ELF-1 (cell line): ENCODE data around the gene ZNF566.
"Not testable (repeated sequence)": the region's sequence is repeated elsewhere in the genome, so short reads cannot be mapped to it uniquely, and the experiment has no call there.

Experiments used
- DNase-seq: peaks from one replicate; pipeline ENCODE4 v3.0.0-alpha.2; 2016; ENCODE audit warnings: low read depth, low spot score

Gene ZNF566

DNA sequence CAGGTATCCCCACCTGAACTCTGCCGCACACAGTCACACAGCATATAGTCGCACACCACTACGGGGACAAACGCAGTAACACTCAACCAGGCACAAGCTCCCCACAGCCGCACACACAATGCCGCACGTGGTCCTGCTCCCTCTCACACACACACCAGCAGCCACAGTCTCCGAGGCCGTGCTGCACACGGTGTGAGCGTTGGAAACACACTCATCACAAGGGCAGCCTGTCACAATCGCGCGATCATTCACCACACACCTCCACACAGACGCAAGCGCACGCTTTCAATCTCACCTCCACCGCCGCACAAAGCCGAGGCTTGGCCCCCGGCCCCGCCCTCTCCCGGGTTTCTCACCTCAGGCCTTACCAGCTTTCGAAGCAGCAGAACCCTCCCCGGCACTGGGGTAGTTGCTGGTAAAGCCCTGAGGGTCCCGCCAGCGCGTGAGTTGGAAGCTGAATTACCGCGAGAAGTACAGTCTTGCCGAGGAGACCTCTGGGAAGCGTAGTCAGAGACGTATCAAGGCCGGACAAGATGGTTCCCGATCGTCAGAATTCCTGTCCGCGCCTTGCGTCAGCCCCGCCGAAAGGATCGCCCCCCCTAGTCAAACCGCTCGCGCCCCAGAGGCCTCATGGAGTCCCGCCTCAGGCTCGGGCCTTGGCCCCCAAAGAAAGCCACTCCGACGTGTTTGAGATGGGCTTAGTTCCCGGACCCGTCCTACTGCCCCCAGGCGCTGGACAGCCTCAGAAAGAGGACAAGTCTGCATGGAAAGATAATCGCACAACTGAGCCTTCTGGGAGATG is at the start of gene ZNF566:
Gene ZNF566 (minus strand): TSS at position 444 of the 802 bp plus-strand sequence. CDS start 13,004 bp downstream, outside the sequence.
- peak; percentile 99 for DNase-seq

DNA sequence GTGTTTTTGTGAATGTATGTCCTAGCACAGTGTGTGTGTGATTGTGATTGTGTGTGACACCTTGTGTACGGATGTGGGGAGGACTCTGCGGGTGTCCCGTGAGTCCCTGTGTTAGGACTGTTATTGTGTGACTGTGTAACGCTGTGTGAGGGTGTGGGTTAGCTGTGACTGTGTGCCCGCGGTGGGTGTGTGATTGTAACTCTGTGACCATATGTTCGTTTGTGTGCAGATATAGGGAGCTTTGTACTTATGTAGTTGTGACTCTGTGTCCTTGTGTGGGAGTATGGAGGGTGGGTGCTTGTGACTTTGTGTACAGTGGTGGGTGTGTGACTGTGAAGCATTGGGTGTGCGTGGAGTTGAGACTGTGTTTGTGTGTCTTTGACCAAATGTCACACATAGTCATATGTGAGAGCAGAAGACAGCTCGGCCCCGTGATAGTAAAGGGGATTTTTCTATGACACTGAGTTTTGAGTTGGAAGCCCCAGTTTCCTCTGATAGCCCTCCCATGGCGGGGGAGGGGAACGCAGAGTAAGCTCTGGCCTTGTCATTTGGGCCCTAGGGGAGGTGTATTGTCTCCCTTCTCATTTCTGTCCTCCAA is 39.7 kb upstream of the ZNF566 start:
- peak; percentile 37 for DNase-seq

DNA sequence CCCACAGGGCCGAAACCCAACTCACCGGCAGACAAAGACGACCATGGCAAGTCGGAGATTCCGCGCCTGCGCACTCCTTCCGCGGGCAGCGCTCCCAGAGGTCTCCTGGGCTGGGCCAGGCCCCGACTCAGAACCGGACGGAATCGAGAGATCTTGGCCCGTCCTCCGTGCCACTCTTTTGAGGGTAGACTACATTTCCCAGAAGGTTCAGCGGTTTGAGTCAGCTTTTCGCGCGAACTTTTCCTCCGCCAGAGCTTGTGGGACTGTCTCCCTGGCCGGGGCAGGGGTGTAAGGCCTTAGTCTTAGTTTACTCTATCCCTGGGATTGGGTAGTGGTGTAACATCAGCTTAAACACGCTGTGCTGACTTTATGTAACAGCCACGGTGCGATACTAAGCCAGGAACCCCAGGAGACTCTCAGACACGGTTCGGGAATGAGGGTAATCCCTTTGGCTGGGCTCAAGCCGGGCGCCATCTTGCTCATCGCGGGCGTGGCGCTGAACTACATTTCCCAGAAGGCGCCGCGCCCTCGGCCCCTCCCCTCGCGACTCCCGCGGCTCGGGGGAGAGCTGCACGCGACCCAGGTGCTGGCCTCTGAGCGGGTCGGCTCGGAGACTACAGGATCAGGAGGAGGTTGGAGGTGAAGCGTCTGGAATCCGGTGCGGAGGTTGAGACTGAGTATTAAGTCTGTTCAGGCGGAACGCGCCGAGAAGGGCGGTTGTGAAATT is 39.0 kb upstream of the ZNF566 start, which contains the start of gene ZNF260:
Gene ZNF260 (minus strand): TSS at position 78 of the 727 bp plus-strand sequence. CDS start 13,033 bp downstream, outside the sequence.
- DNase-seq = peak; percentile 97

DNA sequence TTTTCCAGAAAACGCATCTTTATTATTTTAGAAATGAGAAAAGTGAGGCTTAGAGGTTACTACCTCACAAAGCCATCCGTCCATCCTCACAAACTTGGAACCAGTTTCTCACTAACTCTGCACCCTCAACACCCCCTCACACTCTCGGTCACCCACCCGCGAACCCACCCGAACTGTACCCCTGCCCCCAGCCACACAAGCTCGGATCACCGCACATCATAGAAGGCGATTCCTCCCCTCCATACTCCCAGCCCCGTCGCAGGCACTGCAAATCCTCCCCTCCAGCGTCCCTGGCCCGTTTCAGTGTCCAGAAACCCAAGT is 38.5 kb upstream of the ZNF566 start:
- no peak for DNase-seq

DNA sequence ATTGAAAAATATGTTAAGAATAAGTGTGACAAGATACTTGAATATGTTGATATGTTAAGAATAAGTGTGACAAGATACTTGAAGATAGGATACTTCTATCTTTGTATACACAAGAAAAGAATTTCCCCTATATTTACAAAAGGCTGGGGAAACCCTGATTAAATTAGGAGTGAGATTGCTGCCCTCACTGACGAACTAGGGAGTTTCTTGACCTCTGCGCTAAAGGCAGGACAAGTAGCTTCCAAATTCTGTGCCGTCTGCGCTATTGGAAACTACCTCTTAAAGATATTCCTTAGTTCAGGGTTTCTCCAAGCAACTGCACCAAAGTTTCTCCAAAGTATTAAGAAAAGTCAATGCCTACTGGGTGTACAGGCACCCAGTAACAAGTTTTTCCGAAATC is 38.0 kb upstream of the ZNF566 start:
- no peak for DNase-seq

DNA sequence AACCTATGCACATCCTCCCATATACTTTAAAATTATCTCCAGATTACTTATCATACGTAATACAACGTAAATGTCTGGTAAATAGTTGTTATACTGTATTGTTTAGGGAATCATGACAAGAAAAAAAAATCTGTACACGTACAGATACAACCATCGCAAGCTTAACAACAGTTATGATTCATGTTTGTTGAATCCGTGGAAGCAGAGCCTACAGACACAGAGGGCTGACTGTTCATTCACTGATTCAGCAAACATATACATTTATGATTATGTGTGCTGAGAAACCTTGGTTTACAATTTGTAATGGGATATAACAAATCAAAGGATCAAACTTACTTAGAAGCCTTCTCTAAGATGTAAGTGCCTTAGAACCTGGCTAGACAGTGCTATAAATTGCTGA is 37.2 kb upstream of the ZNF566 start:
- DNase-seq = no peak

DNA sequence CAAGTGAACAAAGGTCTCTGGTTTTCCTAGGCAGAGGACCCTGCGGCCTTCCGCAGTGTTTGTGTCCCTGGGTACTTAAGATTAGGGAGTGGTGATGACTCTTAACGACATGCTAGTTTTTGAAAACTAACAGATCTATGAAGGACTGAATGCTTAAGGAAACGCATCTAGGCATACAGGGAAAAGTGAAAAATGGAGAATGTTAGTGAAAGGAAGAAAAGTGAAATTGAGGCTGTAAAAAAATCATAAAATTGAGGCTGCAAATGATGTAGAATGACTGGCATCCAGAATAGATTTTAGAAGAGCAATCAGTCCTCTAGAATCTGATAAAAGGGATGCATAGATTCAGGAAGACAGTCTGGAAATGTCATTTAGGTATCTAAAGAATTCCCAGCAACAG is 35.3 kb upstream of the ZNF566 start:
- no peak for DNase-seq

DNA sequence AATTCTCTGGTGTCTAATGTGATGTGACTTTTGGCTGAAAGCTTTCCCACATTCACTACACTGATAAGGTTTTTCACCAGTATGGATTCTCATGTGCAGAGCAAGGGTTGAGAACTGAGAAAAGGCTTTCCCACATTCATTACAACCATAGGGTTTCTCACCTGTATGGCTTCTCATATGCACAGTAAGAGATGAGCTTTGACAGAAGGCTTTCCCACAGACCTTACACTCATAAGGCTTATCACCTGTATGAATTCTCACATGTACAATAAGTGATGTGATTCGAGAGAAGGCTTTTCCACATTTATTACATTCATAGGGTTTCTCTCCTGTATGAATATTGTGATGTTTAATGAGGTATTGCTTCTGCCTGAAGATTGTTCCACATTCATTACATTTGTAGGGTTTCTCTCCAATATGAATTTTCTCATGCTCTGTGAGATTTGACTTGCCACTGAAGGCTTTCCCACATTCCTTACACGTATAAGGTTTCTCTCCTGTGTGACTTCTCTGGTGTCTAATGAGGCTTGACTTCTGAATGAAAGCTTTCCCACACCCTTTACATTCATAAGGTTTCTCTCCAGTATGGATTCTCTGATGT is 24.8 kb upstream of the ZNF566 start:
- DNase-seq = no peak

DNA sequence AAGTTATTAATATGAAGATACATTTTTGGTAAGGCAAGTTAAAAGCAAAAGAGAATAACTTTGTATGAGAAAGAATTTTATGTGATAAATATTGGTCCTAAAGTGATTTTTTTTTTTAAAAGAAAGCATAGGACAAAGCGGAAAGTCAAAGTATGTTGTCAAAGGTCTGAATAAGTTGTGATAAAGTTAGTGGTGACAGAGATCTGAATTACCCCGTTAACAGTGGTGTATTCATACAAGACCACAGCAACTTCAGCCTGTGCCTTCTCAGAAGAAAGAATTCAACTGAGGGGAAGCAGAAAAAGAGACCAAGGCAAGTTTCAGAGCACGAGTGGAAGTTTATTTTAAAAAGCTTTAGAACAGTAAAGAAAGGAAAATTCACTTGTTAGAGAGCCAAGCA is 19.0 kb upstream of the ZNF566 start:
- no peak for DNase-seq

DNA sequence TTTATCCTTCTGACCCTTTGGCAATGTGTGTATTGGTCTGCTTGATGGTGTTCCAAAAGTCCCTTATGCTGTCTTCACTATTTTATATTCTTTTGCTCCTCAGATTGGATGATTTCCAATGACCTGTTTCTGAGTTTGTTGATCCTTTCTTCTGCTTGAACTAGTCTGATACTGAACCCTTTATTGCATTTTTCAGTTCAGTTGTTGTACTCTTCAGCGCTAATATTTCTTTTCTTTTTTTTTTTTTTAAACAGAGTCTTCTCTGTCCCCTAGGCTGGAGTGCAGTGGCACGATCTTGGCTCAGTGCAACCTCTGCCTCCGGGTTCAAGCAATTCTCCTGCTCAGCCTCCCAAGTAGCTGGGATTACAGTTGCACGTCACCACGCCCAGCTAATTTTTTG is 12.6 kb upstream of the ZNF566 start:
- no peak for DNase-seq

DNA sequence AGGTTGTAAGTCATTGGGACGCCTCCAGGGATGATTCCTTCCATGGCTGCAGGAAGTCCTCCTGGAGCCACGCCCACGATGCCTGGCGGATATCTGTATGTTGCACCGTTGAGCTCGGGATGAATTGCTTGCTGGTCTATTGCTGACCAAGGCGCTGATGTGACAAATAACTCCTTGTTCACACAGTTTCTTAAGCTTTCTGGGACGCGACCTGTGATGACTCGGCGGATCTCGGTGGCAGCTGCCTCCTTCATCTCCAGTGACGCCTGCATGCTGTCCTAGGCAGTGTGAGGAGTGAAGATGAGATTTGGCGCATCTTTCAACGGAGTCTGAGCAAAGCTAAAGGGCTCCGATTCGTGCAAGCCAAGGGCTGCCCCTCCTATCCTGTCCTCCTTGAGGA is 7.6 kb upstream of the ZNF566 start:
- no peak for DNase-seq

DNA sequence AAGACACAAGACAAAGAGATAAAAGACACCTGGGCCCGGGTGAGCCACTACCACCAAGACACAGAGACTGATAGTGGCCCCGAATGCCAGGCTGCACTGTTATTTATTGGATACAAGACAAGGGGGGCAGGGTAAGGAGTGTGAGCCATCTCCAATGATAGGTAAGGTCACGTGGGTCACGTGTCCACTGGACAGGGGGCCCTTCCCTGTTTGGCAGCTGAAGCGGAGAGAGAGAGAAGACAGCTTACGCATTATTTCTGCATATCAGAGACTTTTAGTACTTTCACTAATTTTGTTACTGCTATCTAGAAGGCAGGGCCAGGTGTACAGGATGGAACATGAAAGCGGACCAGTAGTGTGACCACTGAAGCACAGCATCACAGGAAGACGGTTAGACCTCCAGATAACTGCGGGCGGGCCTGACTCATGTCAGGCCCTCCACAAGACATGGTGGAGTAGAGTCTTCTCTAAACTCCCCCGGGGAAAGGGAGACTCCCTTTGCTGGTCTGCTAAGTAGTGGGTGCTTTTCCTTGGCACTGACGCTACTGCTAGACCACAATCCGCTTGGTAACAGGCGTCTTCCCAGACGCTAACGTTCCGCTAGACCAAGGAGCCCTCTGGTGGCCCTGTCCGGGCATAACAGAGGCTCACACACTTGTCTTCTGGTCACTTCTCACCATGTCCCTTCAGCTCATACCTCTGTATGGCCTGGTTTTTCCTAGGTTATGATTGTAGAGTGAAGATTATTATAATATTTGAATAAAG is 3.5 kb upstream of the ZNF566 start:
- peak; percentile 83 for DNase-seq

DNA sequence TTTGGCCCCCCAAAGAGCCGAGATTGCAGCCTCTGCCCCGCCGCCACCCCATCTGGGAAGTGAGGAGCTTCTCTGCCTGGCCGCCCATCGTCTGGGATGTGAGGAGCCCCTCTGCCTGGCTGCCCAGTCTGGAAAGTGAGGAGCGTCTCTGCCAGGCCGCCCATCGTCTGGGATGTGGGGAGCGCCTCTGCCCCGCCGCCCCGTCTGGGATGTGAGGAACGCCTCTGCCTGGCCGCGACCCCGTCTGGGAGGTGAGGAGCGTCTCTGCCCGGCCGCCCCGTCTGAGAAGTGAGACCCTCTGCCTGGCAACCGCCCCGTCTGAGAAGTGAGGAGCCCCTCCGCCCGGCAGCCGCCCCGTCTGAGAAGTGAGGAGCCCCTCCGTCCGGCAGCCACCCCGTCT is 1.5 kb upstream of the ZNF566 start:
- not testable (repeated sequence) for DNase-seq

DNA sequence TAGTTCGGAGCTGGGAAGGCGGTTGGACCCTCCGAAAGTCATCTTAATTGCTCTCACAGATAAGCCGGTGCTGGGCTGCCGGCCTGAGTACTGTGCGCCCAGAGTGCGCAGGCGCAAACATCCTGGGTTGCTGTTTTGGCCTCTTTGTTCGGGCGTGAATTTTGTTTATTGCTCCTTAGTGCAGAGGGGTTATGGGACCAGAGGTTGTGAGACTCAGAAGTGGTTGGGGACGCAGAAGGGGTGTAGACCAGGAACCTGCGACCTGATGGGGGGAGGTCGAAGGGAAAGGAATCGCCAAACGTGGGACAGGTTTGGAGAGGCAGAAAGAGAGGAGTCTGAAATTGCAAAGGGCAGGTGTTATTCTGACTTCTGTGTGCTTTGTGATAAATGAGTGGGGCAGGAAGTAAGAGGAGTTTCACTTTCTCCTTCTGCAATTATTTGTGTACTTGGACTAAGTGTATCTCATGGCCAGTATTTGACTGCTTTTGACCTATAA is 607 bp upstream of the ZNF566 start:
- peak; percentile 99 for DNase-seq

DNA sequence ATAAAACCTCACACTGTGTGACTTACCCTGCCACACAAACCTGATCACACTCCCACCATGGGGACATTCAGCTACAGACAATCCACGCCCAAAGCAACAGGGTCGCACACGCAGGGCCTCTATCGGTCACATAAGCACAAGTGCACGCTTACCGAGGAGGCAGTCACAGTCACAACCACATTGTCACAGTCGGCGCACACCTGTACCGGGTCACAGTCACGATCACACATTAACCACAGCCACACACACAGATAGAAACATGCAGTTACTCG is 579 bp downstream of the ZNF566 start:
- DNase-seq = no peak

DNA sequence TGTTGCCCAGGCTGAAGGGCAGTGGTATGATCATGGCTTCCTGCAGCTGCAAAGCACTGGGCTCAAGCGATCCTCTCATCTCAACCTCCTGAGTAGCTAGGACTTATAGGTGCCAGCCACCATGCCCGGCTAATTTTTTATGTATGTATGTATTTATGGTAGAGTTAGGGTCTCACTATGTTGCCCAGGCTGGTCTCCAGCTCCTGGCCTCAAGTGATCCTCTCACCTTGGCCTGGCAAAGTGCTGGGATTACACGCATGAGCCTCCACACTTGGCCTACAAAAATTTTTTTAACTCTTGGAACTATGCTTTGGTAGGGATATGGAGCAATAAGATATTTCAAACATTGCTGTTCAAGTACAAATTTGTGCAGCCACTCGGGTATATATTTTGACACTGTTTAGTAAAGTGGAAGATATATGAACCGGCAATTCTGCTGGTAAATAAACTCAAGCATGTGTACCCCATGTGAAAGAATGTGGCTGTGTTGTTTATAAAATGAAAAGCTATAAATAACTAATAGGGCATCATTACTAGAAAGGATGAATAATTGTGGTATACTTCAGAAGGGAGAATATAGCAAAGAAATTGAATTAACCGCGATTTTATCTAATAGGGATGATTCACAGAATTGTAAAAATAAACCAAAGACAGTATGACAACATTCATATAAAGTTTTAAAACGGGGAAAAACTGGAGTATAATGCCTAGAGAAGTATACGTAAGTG is 1.1 kb downstream of the ZNF566 start:
- no peak for DNase-seq

DNA sequence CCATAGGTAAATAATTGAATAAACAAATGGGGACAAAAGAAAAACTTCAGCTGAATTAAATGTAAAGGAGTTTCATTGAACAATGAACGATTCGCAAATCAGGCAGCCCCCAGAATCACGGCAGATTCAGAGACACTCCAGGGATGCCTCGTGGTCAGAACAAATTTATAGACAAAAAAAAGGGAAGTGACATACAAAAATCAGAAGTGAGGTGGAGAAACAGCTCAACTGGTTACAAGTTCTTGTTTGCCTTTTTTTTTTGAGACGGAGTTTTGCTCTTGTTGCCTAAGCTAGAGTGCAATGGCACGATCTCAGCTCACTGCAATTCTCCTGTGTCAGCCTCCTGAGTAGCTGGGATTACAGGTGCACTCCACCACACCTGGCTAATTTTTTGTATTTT is 5.7 kb downstream of the ZNF566 start:
- no peak for DNase-seq

DNA sequence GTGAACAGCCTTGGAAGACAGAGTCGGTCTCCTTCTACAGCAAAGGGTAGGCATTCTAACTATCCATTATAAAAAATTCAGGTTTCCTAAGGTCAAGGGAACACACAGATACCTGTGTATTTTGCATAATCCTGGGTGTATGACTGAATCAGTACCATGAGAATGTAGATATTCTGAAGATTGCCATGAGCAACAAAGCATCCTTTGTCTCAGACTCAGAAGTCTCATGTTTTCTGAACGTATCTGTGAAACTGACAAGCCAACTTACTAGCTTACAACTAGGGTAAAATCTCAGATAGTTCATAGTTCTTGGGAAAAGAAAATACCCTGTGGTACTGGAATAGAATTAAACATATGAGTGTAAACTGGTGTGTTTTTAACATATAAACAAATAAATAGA is 6.5 kb downstream of the ZNF566 start:
- DNase-seq = no peak

DNA sequence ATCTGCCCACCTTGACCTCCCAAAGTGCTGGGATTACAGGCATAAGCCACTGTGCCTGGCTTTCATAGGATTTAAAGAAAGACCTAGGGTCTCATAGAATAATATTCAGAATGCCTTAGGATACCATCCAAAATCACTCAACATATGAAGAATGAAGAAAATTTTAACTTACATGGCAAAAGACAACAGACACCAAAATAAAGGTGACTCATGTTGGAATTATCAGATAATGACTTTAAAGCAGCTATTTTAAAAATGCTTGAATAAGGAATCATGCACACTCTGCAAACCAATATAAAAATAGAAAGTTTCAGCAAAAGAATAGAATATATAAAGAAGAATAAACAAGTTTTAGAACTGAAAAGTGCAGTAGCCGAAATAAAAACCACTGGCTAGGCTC is 29.3 kb downstream of the ZNF566 start:
- DNase-seq = no peak

DNA sequence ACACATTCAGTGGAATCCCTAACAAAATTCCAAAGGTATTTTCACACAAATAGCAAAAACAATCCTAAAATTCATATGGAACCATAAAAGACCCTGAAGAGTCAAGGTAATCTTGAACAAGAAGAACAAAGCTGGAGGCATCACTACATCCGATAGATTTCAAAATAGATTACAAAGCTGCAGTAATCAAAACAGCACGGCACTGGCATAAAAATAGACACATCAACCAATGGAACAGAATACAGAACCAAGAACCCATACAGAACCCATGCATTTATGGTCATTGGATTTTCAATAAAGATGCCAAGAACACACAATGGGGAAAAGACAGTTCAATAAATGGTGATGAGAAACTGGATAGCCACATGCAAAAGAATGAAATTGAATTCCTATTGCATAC is 32.5 kb downstream of the ZNF566 start:
- DNase-seq = no peak

DNA sequence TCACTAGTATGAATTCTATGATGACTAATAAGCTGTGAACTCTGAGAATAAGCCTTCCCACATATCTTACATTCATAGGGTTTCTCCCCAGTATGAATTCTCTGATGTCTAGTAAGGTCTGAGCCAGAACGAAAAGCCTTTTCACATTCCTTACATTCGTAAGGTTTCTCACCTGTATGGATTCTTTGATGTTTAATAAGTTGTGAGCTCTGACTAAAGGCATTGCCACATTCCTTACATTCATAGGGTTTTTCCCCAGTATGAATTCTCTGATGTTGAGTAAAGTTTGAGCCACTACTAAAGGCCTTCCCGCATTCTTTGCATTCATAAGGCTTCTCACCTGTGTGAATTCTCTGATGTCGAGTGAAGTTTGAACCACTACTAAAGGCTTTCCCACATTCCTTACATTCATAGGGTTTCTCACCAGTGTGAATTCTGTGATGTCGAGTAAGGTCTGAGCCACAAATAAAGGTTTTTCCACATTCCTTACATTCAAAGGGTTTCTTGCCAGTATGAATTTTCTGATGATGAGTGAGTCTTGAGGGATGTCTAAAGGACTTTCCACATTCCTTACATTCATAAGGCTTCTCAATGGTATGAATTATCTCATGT is 40.2 kb downstream of the ZNF566 start:
- DNase-seq = peak; percentile 1
